ENCODE results near the gene HS3ST1.

GRCh38 chr4:11474146-11474545 lies 45.5 kb upstream of the HS3ST1 start:
- TF ChIP-seq CTCF (conservative IDR thresholded peaks at IDR 0.05) = no peak
- TF ChIP-seq EZH2 (IDR thresholded peaks at IDR 0.05; ENCODE audit: low read depth) = no peak
